ENCODE data around the gene PRDM16.

The PRDM16 gene

DNA sequence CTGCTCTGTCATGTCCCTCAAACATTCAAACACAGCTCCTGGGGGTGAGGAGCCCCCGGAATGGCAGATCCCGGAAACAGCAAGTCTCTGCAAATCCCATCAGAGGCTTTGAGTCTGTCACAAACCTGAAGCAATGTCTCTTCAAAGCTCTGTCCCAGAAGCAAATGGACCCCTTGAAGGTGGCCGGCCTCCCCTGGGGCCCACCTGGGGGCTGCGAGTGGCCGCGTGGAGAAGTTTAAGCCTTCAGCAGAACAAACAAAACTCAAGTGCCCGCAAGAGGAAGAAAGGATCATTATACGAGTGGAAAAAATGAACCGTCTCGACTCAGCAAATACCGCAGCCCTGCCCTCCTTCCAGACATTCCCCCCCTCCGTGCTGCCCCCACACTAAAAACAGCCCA lies 53.3 kb downstream of the PRDM16 start:
- ChIA-PET POLR2A (no interaction called here), CTCF (no interaction called here)
- no peaks in the 10 kb centered on the region for H3K9me3 ChIP-seq (ENCODE audit: control insufficient read depth, insufficient read depth, low read depth, low read length)
- H3K4me1 ChIP-seq (ENCODE audit: control insufficient read depth, insufficient read depth, low read length), result peaks cover 4% of the 10 kb centered on the region
- no peak for TF ChIP-seq ZNF426 (tag by site-specific recombination; IDR thresholded peaks at IDR 0.05)
- TF ChIP-seq TRIM28 (IDR thresholded peaks at IDR 0.05; ENCODE audit: borderline replicate concordance, low read length), result no peak
- TF ChIP-seq ZNF202 (tag by site-specific recombination; IDR thresholded peaks at IDR 0.05; ENCODE audit: borderline replicate concordance), result no peak
- TF ChIP-seq, protein P1, sequence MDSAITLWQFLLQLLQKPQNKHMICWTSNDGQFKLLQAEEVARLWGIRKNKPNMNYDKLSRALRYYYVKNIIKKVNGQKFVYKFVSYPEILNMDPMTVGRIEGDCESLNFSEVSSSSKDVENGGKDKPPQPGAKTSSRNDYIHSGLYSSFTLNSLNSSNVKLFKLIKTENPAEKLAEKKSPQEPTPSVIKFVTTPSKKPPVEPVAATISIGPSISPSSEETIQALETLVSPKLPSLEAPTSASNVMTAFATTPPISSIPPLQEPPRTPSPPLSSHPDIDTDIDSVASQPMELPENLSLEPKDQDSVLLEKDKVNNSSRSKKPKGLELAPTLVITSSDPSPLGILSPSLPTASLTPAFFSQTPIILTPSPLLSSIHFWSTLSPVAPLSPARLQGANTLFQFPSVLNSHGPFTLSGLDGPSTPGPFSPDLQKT (IDR thresholded peaks at IDR 0.05; ENCODE audit: borderline replicate concordance, low read depth, low read length), result no peak
- no peak for TF ChIP-seq KLF10 (tag by site-specific recombination; IDR thresholded peaks at IDR 0.05)
- no peak for TF ChIP-seq SALL2 (tag by site-specific recombination; IDR thresholded peaks at IDR 0.05; ENCODE audit: borderline replicate concordance)
- no peak for TF ChIP-seq ZNF747 (tag by site-specific recombination; IDR thresholded peaks at IDR 0.05)
- TF ChIP-seq TCF7L2 (IDR thresholded peaks at IDR 0.05; ENCODE audit: borderline replicate concordance, low read depth, low read length), result no peak
- TF ChIP-seq ZNF585B (tag by site-specific recombination; IDR thresholded peaks at IDR 0.05), result no peak
- TF ChIP-seq PBX3 (CRISPR knock-in tag; IDR thresholded peaks at IDR 0.05), result no peak
- TF ChIP-seq ZNF654 (tag by site-specific recombination; IDR thresholded peaks at IDR 0.05; ENCODE audit: low read depth), result no peak
- TF ChIP-seq, protein P2, sequence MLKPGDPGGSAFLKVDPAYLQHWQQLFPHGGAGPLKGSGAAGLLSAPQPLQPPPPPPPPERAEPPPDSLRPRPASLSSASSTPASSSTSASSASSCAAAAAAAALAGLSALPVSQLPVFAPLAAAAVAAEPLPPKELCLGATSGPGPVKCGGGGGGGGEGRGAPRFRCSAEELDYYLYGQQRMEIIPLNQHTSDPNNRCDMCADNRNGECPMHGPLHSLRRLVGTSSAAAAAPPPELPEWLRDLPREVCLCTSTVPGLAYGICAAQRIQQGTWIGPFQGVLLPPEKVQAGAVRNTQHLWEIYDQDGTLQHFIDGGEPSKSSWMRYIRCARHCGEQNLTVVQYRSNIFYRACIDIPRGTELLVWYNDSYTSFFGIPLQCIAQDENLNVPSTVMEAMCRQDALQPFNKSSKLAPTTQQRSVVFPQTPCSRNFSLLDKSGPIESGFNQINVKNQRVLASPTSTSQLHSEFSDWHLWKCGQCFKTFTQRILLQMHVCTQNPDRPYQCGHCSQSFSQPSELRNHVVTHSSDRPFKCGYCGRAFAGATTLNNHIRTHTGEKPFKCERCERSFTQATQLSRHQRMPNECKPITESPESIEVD (tag by site-specific recombination; IDR thresholded peaks at IDR 0.05), result no peak
- no peak for TF ChIP-seq FEZF1 (tag by site-specific recombination; IDR thresholded peaks at IDR 0.05)
- no peak for TF ChIP-seq ZSCAN4 (tag by site-specific recombination; IDR thresholded peaks at IDR 0.05)
- TF ChIP-seq ZNF248 (tag by site-specific recombination; IDR thresholded peaks at IDR 0.05), result no peak
- peaks cover 0 to 3% of the 10 kb centered on the region in 2 experiments; a peak in 1 of 3 replicates for H3K36me3 ChIP-seq (ENCODE audit: control insufficient read depth in 2 of 2, insufficient read depth in 1 of 2, low read length in 2 of 2)
- no peak overlapping the region for H3K4me3 ChIP-seq (ENCODE audit: low read depth, low read length)
- H3K27ac ChIP-seq (ENCODE audit: extremely low read depth, low read depth, low read length), result no peak overlapping the region

DNA sequence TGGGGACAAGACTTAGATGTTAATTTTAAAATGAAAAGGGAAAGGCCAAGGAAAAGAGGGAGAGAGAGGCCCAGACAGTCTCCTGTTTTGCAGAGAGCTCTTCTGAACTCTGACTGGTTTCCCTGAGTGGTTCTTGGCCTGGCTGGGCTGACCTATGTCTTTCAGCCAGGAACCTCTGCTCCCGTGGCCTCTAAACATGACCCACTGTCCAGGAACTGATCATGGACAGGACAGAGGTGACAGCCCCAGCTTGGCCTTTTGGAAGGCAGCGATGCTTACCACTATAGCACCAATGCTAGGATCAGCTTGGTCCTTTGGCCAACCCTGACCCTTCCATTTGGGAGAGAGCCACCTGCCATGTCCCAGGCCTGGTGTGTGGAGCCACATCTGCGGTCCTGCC lies 55.2 kb downstream of the PRDM16 start:
- Histone ChIP-seq H3K36me3 (ENCODE audit: control insufficient read depth in 2 of 2, insufficient read depth in 1 of 2, low read length in 2 of 2) (no peaks in the 10 kb centered on the region), H3K9me3 (ENCODE audit: control insufficient read depth, insufficient read depth, low read depth, low read length) (no peaks in the 10 kb centered on the region), H3K4me3 (ENCODE audit: low read depth, low read length) (no peak overlapping the region), H3K27ac (ENCODE audit: extremely low read depth, low read depth, low read length) (no peak overlapping the region), H3K4me1 (ENCODE audit: control insufficient read depth, insufficient read depth, low read length) (peaks cover 5% of the 10 kb centered on the region)
- POLR2A ChIA-PET, result no interaction called here
- CTCF ChIA-PET, result interaction anchor here (0.6 kb wide), 1 partner anchor 300 kb away, joined by 3 read pairs; no protein-coding TSS in a partner anchor
- no peak for TF ChIP-seq EGR2 (tag by site-specific recombination; IDR thresholded peaks at IDR 0.05; ENCODE audit: low read depth)
- TF ChIP-seq TRIM28 (IDR thresholded peaks at IDR 0.05; ENCODE audit: borderline replicate concordance, low read length), result no peak
- no peak for TF ChIP-seq ZNF37A (tag by site-specific recombination; IDR thresholded peaks at IDR 0.05)
- no peak for TF ChIP-seq ZNF10 (tag by site-specific recombination; IDR thresholded peaks at IDR 0.05)
- no peak for TF ChIP-seq SP3 (tag by site-specific recombination; IDR thresholded peaks at IDR 0.05)
- TF ChIP-seq PBX3 (CRISPR knock-in tag; IDR thresholded peaks at IDR 0.05), result no peak
- TF ChIP-seq, protein P3, sequence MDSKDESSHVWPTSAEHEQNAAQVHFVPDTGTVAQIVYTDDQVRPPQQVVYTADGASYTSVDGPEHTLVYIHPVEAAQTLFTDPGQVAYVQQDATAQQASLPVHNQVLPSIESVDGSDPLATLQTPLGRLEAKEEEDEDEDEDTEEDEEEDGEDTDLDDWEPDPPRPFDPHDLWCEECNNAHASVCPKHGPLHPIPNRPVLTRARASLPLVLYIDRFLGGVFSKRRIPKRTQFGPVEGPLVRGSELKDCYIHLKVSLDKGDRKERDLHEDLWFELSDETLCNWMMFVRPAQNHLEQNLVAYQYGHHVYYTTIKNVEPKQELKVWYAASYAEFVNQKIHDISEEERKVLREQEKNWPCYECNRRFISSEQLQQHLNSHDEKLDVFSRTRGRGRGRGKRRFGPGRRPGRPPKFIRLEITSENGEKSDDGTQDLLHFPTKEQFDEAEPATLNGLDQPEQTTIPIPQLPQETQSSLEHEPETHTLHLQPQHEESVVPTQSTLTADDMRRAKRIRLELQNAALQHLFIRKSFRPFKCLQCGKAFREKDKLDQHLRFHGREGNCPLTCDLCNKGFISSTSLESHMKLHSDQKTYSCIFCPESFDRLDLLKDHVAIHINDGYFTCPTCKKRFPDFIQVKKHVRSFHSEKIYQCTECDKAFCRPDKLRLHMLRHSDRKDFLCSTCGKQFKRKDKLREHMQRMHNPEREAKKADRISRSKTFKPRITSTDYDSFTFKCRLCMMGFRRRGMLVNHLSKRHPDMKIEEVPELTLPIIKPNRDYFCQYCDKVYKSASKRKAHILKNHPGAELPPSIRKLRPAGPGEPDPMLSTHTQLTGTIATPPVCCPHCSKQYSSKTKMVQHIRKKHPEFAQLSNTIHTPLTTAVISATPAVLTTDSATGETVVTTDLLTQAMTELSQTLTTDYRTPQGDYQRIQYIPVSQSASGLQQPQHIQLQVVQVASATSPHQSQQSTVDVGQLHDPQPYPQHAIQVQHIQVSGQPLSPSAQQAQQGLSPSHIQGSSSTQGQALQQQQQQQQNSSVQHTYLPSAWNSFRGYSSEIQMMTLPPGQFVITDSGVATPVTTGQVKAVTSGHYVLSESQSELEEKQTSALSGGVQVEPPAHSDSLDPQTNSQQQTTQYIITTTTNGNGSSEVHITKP (tag by site-specific recombination; IDR thresholded peaks at IDR 0.05), result no peak
- TF ChIP-seq ZIC2 (tag by site-specific recombination; IDR thresholded peaks at IDR 0.05), result no peak
- TF ChIP-seq ZNF133 (tag by site-specific recombination; IDR thresholded peaks at IDR 0.05), result no peak
- no peak for TF ChIP-seq ZNF391 (tag by site-specific recombination; IDR thresholded peaks at IDR 0.05; ENCODE audit: borderline replicate concordance, low read depth)
- no peak for TF ChIP-seq ZSCAN23 (tag by site-specific recombination; IDR thresholded peaks at IDR 0.05)
